Frontal cortex (tissue), 4 donors: ENCODE data around the gene MUC5AC. TPM values are rescaled to one million over a fixed set of nuclear protein-coding genes. Genes with fewer than 3 reads are reported as not detected.
"Not testable (repeated sequence)": the region's sequence is repeated elsewhere in the genome, so short reads cannot be mapped to it uniquely, and the experiment has no call there.

ENCODE experiments used
- DNase-seq, 2 donors: peaks; one replicate each; pipeline ENCODE4 v3.0.0; 2012; ENCODE audit warnings: low spot score in 2 of 2
- FAIRE-seq: peaks from 2 replicates; lab custom pipeline; 2012; peaks lifted over from hg19 to GRCh38; lab: Jason Lieb, UNC
- total RNA-seq: library from RNA; depleted of rRNA; stranded (reverse); fragments of >200 nt; gene quantifications from one replicate; pipeline ENCODE4 v1.2.3, GENCODE V29; 2014
- donor health status: control.
- donor health status: control.
- donor health status: control.

Gene MUC5AC
- total RNA-seq, 1 donor from 2014 or later: not detected

DNA sequence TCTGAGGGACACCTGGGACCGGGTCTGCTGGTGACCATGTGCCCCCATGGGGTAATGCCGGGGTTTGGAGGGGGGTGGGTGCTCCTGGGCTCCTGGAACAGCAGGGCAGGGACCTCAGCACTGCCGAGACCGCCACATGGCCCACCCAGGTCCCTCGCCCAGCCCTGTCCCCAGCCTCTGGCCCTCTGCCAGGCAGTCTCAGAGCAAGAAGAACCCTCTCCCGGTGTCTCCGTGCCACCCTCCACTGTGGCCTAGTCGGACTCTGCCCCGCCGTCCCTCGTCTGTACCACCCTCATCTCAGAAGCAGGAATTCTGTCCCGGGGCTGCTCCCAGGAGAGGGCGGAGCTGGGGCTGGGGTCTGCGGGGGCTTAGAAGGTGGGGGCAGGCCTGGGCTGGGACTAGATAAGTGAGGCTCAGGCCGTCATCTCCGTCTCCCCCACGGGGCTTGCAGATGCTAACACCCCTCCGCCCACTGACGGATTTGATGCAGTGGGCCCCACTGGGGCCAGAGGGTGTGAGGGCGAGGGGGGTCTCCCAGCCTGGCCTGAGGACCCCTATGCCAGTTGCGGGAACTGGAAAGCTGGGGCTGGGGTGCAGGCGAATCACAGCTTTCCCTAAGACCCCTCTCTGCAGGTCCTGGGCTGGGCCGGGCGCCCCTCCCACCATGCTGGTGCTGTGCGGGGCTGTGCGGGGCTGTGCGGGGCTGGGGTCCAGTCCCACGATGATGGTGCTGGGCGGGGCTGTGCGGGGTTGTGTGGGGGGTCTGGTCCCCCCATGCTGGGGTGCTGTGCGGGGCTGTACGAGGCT, 1.1 kb downstream of the MUC5AC start:
- FAIRE-seq (no peak), DNase-seq (no peak)

DNA sequence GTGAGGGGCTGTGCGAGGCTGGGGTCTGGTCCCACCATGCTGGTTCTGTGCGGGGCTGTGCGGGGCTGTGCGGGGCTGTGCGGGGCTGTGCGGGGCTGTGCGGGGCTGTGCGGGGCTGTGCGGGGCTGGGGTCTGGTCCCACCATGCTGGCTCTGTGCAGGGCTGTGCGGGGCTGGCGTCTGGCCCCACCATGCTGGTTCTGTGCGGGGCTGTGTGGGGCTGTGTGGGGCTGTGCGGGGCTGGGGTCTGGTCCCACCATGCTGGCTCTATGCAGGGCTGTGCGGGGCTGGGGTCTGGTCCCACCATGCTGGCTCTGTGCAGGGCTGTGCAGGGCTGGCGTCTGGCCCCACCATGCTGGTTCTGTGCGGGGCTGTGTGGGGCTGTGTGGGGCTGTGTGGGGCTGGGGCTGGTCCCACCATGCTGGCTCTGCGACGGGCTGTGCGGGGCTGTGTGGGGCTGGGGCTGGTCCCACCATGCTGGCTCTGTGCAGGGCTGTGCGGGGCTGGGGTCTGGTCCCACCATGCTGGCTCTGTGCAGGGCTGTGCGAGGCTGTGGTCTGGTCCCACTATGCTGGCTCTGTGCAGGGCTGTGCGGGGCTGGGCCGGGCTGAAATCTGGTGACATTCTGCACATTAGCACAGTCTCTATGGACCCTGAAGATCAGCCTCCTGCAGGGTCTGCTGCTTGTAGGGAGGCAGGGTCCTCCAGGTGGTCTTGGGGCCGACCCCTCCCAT, 1.9 kb downstream of the MUC5AC start:
- not testable (repeated sequence) for FAIRE-seq, DNase-seq

GRCh38 chr11:1160231-1161101, 2.7 kb downstream of the MUC5AC start:
- FAIRE-seq: no peak
- DNase-seq: no peak

GRCh38 chr11:1161410-1162137, 3.8 kb downstream of the MUC5AC start:
- FAIRE-seq (no peak), DNase-seq (no peak)

DNA sequence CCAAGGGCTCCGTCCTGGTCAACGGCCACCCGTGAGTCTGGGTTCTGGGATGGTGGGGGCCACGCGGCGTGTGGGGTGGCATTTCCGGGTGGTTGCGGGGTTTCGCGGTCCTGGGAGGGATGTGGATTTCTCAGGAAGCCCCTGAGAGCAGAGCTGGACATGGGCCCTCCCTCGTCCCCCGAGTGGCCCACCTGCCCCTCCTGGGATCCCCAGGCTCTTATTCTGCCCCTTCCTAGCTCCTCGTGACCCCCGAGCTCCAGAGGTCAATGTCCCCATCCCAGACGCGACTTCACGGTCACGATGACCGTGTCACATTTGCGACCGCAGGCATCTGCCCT, 4.4 kb downstream of the MUC5AC start:
- FAIRE-seq: no peak

DNA sequence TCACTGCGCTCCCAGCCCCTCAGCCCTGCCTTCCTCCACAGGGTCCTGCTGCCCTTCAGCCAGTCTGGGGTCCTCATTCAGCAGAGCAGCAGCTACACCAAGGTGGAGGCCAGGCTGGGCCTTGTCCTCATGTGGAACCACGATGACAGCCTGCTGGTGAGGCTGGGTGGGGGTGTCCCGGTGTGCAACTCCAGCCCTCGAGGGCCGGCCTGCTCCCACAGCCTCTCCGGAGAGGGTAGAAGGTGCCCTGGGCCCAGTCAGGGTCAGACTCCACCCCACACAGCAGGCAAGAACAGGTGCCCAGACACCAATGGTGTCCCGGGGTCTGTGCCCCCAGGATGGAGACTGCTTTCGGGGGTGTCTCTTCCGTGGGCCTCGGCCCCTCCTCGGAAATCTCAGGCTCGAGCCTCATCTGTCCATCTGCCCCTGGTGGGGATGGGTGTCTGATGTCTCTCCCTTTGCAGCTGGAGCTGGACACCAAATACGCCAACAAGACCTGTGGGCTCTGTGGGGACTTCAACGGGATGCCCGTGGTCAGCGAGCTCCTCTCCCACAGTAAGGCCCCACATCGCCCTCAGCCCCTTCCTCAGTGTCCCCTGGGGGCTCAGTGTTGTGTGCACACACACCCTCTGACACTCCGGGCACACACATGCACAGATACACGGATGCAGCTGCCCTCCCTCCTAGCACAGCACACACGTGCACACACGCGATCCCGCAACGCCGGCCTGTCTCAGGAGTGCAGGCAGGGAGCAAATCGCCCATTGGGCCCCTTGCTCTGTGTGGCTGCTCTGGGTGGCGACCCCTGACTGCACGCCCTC, 4.9 kb downstream of the MUC5AC start:
- FAIRE-seq (no peak), DNase-seq (no peak)

More for the DNA sequence above, 4.4 kb downstream of the MUC5AC start:
- no peak for DNase-seq

DNA sequence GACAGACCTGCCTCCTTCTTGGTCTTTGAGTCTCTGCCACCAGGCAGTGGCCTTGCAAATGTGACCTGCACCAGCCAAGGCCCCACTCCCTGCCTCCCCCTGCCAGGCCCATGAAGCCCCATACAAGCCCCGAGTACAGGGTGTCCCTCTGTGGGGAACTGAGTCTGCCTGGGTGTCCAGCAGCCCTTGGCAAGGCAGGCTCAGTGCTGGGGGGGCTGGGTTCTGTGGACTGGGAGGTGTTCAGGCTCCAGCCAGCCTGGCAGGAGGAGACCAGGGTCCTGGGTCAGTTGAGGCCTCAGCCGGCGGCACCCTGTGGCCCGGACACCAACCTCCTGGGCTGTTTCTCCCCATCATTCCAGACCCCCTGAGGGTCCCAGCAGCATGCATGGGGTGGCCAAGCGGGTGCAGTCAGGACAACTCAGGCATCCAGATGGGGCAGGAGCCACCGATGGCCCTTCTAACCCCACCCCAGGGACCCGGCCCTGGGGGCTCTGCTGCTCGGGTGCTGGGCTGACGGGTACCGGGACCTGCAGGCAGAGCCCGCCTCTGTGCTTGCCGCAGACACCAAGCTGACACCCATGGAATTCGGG, 5.7 kb downstream of the MUC5AC start:
- DNase-seq (no peak), FAIRE-seq (no peak)

- DNase-seq (no peak), FAIRE-seq (no peak)
Observed at GRCh38 chr11:1163911-1164735, 6.4 kb downstream of the MUC5AC start.

DNA sequence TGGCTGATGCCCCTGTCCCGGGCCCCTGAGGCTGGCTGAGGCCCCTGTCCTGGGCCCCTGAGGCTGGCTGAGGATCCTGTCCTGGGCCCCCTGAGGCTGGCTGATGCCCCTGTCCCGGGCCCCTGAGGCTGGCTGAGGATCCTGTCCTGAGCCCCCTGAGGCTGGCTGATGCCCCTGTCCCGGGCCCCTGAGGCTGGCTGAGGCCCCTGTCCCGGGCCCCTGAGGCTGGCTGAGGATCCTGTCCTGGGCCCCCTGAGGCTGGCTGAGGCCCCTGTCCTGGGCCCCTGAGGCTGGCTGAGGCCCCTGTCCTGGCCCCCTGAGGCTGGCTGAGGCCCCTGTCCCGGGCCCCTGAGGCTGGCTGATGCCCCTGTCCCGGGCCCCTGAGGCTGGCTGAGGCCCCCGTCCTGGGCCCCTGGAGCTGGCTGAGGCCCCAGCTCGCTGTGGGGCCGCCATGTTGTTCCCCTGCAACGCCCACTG, 7.1 kb downstream of the MUC5AC start:
- FAIRE-seq, DNase-seq: not testable (repeated sequence)

GRCh38 chr11:1165256-1166041, 7.7 kb downstream of the MUC5AC start:
- no peak for FAIRE-seq
- DNase-seq: no peak

- FAIRE-seq: no peak
- DNase-seq: no peak
Observed at GRCh38 chr11:1167256-1167655, 9.5 kb downstream of the MUC5AC start.

DNA sequence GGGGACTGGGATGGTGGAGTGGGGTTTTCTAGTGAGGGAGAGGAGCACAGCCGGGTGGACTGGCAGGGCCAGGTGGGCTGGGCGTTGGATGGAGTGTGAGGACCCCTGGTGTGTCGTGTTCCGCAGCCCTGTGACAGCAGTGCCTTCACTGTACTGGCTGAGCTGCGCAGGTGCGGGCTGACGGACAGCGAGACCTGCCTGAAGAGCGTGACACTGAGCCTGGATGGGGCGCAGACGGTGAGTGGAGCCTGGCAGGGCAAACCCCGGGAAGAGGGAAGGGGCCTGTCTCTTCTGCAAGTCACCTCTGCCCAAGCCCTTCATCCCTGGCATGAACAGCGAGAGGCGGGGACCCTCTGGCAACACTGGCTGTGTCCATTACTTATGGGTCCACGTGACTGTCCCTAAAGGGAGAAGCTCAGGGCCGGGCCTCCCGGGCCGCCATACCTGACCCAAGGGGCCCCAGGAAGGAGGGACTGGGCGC, 10.0 kb downstream of the MUC5AC start:
- no peak for FAIRE-seq
- DNase-seq: no peak

- DNase-seq: no peak
- no peak for FAIRE-seq
Observed at GRCh38 chr11:1168256-1168655, 10.5 kb downstream of the MUC5AC start.

- FAIRE-seq (no peak), DNase-seq (no peak)
Observed at GRCh38 chr11:1168721-1169161, 11.0 kb downstream of the MUC5AC start.

DNA sequence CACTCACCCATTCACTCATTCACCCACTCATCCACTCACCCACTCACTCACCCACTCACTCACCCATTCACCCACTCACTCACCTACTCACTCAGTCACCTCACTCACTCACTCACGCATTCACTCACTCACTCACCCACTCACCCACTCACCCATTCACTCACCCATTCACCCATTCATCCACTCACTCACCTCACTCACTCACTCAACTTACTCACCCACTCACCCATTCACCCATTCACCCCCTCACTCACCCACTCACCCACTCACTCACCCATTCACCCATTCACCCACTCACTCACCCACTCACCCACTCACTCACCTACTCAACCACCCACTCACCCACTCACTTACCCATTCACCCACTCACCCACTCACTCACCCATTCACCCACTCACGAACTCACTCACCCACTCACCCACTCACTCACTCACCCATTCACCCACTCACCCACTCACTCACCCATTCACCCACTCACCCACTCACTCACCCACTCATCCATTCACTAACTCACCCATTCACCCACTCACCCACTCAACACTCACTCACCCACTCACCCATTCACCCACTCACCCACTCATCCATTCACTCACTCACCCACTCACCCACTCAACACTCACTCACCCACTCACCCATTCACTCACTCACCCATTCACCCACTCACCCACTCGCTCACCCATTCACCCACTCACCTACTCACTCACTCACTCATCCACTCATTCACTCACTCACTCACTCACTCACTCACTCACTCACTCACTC, 13.7 kb downstream of the MUC5AC start:
- DNase-seq (no peak), FAIRE-seq (no peak)
